SK-N-SH (cell line): ENCODE measurements around the gene LIN7A. TPM values are rescaled to one million over a fixed set of nuclear protein-coding genes. Genes with fewer than 3 reads are reported as not detected.

ENCODE experiments used
- CTCF ChIA-PET: fragments of 300-600, 350-600 bp; formaldehyde crosslinking; extraction: SDS; loops from one replicate; lab custom pipeline; 2021; lab: Yijun Ruan, JAX
- POLR2A ChIA-PET: fragments of 350-600 bp; sonication (Branson Sonifier 250); formaldehyde crosslinking; extraction: SDS; loops from one replicate; lab custom pipeline; 2020; ENCODE audit warnings: antibody characterized with exemption, inconsistent platforms; lab: Yijun Ruan, JAX
- DNase-seq: peaks from one replicate; pipeline ENCODE4 v3.0.0; 2012
- H2AFZ ChIP-seq: fragments of 200-600 bp; sonication (generic); 2 replicates; pipeline ENCODE4 v1.8.1; 2016; ENCODE audit warnings: antibody characterized with exemption, mild to moderate bottlenecking, low read depth
- H3F3A ChIP-seq: fragments of 200-600 bp; sonication (generic); replicated peaks from 2 replicates; pipeline ENCODE3; 2016; ENCODE audit warnings: antibody characterized with exemption, mild to moderate bottlenecking; ENCODE audit not compliant: insufficient read depth
- H3K27ac ChIP-seq, 2 experiments: fragments of 200-500 bp in 1 of 2; fragments of 200-600 bp in 1 of 2; sonication (Bioruptor generic) in 1 of 2; sonication (generic), shearing (Covaris generic) in 1 of 2; 2 replicates each; pipeline versions ENCODE4 v1.5.1 to v1.6.1; 2014 to 2016; ENCODE audit warnings: low read depth in 2 of 2, inconsistent platforms in 1 of 2, low read length in 1 of 2, mild to moderate bottlenecking in 1 of 2, mixed read lengths in 1 of 2
- H3K27me3 ChIP-seq: fragments of 200-600 bp; sonication (generic), shearing (Covaris generic); 2 replicates; pipeline ENCODE4 v1.6.1; 2016; ENCODE audit warnings: mixed run types; ENCODE audit not compliant: insufficient read depth
- H3K36me3 ChIP-seq, 2 experiments: fragments of 200-500 bp in 1 of 2; fragments of 200-600 bp in 1 of 2; sonication (Bioruptor generic) in 1 of 2; sonication (generic) in 1 of 2; replicated peaks in 1 of 2; 2 replicates each; pipeline versions ENCODE3 to v1.5.1; 2014 to 2016; ENCODE audit warnings: low read length in 1 of 2, mild to moderate bottlenecking in 1 of 2; ENCODE audit not compliant: insufficient read depth in 2 of 2, control insufficient read depth in 1 of 2
- H3K4me1 ChIP-seq, 2 experiments: fragments of 200-500 bp in 1 of 2; fragments of 200-600 bp in 1 of 2; sonication (Bioruptor generic) in 1 of 2; sonication (generic), shearing (Covaris generic) in 1 of 2; 2 replicates each; pipeline versions ENCODE4 v1.5.1 to v1.6.1; 2014 to 2016; ENCODE audit warnings: low read depth in 1 of 2, low read length in 1 of 2, mixed run types in 1 of 2; ENCODE audit not compliant: insufficient read depth in 2 of 2, control insufficient read depth in 1 of 2
- H3K4me2 ChIP-seq: fragments of 200-600 bp; sonication (generic), shearing (Covaris generic); 2 replicates; pipeline ENCODE4 v1.6.1; 2017; ENCODE audit warnings: mixed run types
- H3K4me3 ChIP-seq, 2 experiments: fragments of 200-500 bp in 1 of 2; fragments of 200-600 bp in 1 of 2; sonication (Bioruptor generic) in 1 of 2; sonication (generic), shearing (Covaris generic) in 1 of 2; 2 replicates each; pipeline versions ENCODE4 v1.5.1 to v1.8.1; 2014 to 2016; ENCODE audit warnings: low read depth in 2 of 2, inconsistent platforms in 1 of 2, low read length in 1 of 2, mild to moderate bottlenecking in 1 of 2, mixed read lengths in 1 of 2, moderate library complexity in 1 of 2
- H3K79me2 ChIP-seq: fragments of 200-600 bp; sonication (generic); 2 replicates; pipeline ENCODE4 v1.8.1; 2017; ENCODE audit warnings: mild to moderate bottlenecking; ENCODE audit not compliant: insufficient read depth
- H3K9ac ChIP-seq: fragments of 200-600 bp; sonication (generic); 2 replicates; pipeline ENCODE4 v1.6.1; 2017; ENCODE audit warnings: mixed run types
- H3K9me2 ChIP-seq: fragments of 200-600 bp; sonication (generic); 2 replicates; pipeline ENCODE4 v1.6.1; 2017; ENCODE audit warnings: mixed run types
- H3K9me3 ChIP-seq: fragments of 200-600 bp; sonication (generic); 2 replicates; pipeline ENCODE4 v1.6.1; 2017; ENCODE audit warnings: mixed run types, mild to moderate bottlenecking, moderate library complexity
- H4K20me1 ChIP-seq: fragments of 200-600 bp; sonication (generic); 2 replicates; pipeline ENCODE4 v1.6.1; 2017; ENCODE audit warnings: mild to moderate bottlenecking, mixed run types; ENCODE audit not compliant: insufficient read depth
- CHD2 ChIP-seq: fragments of 150-350 bp; IDR thresholded peaks from 2 replicates; pipeline ENCODE4 v1.6.1; 2018; ENCODE audit warnings: low read length; ENCODE audit not compliant: partially characterized antibody
- EZH2phosphoT487 ChIP-seq: fragments of 200-600 bp; sonication (generic); IDR thresholded peaks from 2 replicates; pipeline ENCODE4 v1.6.1; 2017; ENCODE audit warnings: low read depth, mixed run types, mild to moderate bottlenecking, antibody characterized with exemption, moderate library complexity, borderline replicate concordance
- FOSL2 ChIP-seq: IDR thresholded peaks from 2 replicates; pipeline ENCODE4 v1.4.0; 2012; ENCODE audit warnings: low read depth, mild to moderate bottlenecking, moderate library complexity, borderline replicate concordance
- FOXM1 ChIP-seq: IDR thresholded peaks from 2 replicates; pipeline ENCODE4 v1.4.0; 2012; ENCODE audit warnings: low read depth, mild to moderate bottlenecking
- GABPA ChIP-seq: IDR thresholded peaks from 2 replicates; pipeline ENCODE4 v1.4.0; 2012; ENCODE audit warnings: low read depth, mild to moderate bottlenecking
- GATA2 ChIP-seq: sonication (generic); formaldehyde crosslinking; IDR thresholded peaks from 2 replicates; pipeline ENCODE4 v1.5.0; 2020; ENCODE audit warnings: mild to moderate bottlenecking, missing genetic modification reagents
- IRF3 ChIP-seq: fragments of 150-350 bp; IDR thresholded peaks from 2 replicates; pipeline ENCODE4 v1.6.1; 2016; ENCODE audit warnings: mild to moderate bottlenecking, low read depth, low read length
- JUND ChIP-seq: IDR thresholded peaks from 2 replicates; pipeline ENCODE4 v1.4.0; 2012
- MAX ChIP-seq: IDR thresholded peaks from 2 replicates; pipeline ENCODE4 v1.4.0; 2012; ENCODE audit warnings: low read depth
- MEF2A ChIP-seq: IDR thresholded peaks from 2 replicates; pipeline ENCODE4 v1.4.0; 2012; ENCODE audit warnings: low read depth, borderline replicate concordance
- PBX3 ChIP-seq: IDR thresholded peaks from 2 replicates; pipeline ENCODE4; 2012
- SIN3A ChIP-seq: IDR thresholded peaks from 2 replicates; pipeline ENCODE4 v1.6.1; 2012; ENCODE audit warnings: low read depth, mild to moderate bottlenecking, low read length, moderate library complexity, borderline replicate concordance
- SMC3 ChIP-seq: IDR thresholded peaks from 2 replicates; pipeline ENCODE4 v1.6.1; 2012; ENCODE audit warnings: low read depth, low read length, improper control_type of control experiment
- TCF12 ChIP-seq: IDR thresholded peaks from 2 replicates; pipeline ENCODE4 v1.4.0; 2012
- TEAD4 ChIP-seq: IDR thresholded peaks from 2 replicates; pipeline ENCODE4 v1.4.0; 2012; ENCODE audit warnings: mild to moderate bottlenecking, borderline replicate concordance; ENCODE audit not compliant: insufficient read depth
- USF2 ChIP-seq: fragments of 150-350 bp; IDR thresholded peaks from 2 replicates; pipeline ENCODE4 v1.6.1; 2017; ENCODE audit warnings: antibody characterized with exemption, low read length, low read depth, borderline replicate concordance
- YY1 ChIP-seq: IDR thresholded peaks from 2 replicates; pipeline ENCODE4 v1.4.0; 2012; ENCODE audit warnings: low read depth, mild to moderate bottlenecking
- WGBS: methylation state at CpG from one replicate; pipeline ENCODE4 v1.1.6; 2017; ENCODE audit warnings: low lambda C conversion rate; 5-methylcytosine and 5-hydroxymethylcytosine counted together
- polyA plus RNA-seq, 3 experiments: library from polyadenylated mRNA; depleted of rRNA; stranded (reverse); fragments of >200 nt; gene quantifications; 2 replicates each; pipeline ENCODE4 v1.2.3, GENCODE V29; 2012
- TF ChIP-seq, protein P1 (sequence below): IDR thresholded peaks from 2 replicates; pipeline ENCODE4 v1.6.1; 2012; ENCODE audit warnings: mild to moderate bottlenecking, low read depth, low read length, moderate library complexity
- TF ChIP-seq, protein P2 (sequence below): IDR thresholded peaks from 2 replicates; pipeline ENCODE4 v1.4.0; 2012; ENCODE audit warnings: low read depth, borderline replicate concordance

Gene LIN7A
- polyA plus RNA-seq, 1 of the 3 experiments (the other 2 are of a cell fraction) = not detected

GRCh38 chr12:80920006-80920405 lies 17.7 kb downstream of the LIN7A start:
- Histone ChIP-seq H3K27ac (no peak overlapping the region), H2AFZ (no peak overlapping the region), H3K4me2 (no peak overlapping the region), H3K27me3 (no peaks in the 10 kb centered on the region), H4K20me1 (no peaks in the 10 kb centered on the region), H3K9me3 (no peaks in the 10 kb centered on the region), H3K9me2 (no peaks in the 10 kb centered on the region), H3K4me3 (no peak overlapping the region), H3K79me2 (no peaks in the 10 kb centered on the region), H3K9ac (no peak overlapping the region), H3K4me1 (no peaks in the 10 kb centered on the region), H3F3A (no peaks in the 10 kb centered on the region), H3K36me3 (no peaks in the 10 kb centered on the region)
- TF ChIP-seq MEF2A (no peak), FOXM1 (no peak), TEAD4 (no peak), USF2 (no peak), JUND (no peak), CHD2 (no peak), YY1 (no peak), EZH2phosphoT487 (no peak), IRF3 (no peak)
- TF ChIP-seq, protein P1, sequence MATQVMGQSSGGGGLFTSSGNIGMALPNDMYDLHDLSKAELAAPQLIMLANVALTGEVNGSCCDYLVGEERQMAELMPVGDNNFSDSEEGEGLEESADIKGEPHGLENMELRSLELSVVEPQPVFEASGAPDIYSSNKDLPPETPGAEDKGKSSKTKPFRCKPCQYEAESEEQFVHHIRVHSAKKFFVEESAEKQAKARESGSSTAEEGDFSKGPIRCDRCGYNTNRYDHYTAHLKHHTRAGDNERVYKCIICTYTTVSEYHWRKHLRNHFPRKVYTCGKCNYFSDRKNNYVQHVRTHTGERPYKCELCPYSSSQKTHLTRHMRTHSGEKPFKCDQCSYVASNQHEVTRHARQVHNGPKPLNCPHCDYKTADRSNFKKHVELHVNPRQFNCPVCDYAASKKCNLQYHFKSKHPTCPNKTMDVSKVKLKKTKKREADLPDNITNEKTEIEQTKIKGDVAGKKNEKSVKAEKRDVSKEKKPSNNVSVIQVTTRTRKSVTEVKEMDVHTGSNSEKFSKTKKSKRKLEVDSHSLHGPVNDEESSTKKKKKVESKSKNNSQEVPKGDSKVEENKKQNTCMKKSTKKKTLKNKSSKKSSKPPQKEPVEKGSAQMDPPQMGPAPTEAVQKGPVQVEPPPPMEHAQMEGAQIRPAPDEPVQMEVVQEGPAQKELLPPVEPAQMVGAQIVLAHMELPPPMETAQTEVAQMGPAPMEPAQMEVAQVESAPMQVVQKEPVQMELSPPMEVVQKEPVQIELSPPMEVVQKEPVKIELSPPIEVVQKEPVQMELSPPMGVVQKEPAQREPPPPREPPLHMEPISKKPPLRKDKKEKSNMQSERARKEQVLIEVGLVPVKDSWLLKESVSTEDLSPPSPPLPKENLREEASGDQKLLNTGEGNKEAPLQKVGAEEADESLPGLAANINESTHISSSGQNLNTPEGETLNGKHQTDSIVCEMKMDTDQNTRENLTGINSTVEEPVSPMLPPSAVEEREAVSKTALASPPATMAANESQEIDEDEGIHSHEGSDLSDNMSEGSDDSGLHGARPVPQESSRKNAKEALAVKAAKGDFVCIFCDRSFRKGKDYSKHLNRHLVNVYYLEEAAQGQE = no peak
- 24% methylated on average over 4 of the region's 4 CpGs for WGBS
- ChIA-PET POLR2A (no interaction called here), CTCF (no interaction called here)
- DNase-seq = no peak

- Histone ChIP-seq H3K9me2 (no peaks in the 10 kb centered on the region), H4K20me1 (no peaks in the 10 kb centered on the region), H3K9me3 (no peaks in the 10 kb centered on the region), H3K36me3 (no peaks in the 10 kb centered on the region), H3F3A (no peaks in the 10 kb centered on the region), H3K4me2 (no peak overlapping the region), H3K27me3 (peaks cover 2% of the 10 kb centered on the region; the same call in 1 of the 2 replicates), H3K27ac (no peak overlapping the region), H2AFZ (no peak overlapping the region), H3K4me3 (no peak overlapping the region), H3K79me2 (no peaks in the 10 kb centered on the region), H3K4me1 (no peaks in the 10 kb centered on the region), H3K9ac (no peak overlapping the region)
- ChIA-PET CTCF (no interaction called here), POLR2A (no interaction called here)
- 1% methylated on average over 3 of the region's 3 CpGs for WGBS
- no peak for DNase-seq
- TF ChIP-seq FOSL2 (no peak), SMC3 (no peak), GATA2 (CRISPR knock-in tag) (no peak), TEAD4 (no peak), TCF12 (no peak), GABPA (no peak), PBX3 (no peak), FOXM1 (no peak), SIN3A (no peak), MAX (no peak), YY1 (no peak)
- TF ChIP-seq, protein P2, sequence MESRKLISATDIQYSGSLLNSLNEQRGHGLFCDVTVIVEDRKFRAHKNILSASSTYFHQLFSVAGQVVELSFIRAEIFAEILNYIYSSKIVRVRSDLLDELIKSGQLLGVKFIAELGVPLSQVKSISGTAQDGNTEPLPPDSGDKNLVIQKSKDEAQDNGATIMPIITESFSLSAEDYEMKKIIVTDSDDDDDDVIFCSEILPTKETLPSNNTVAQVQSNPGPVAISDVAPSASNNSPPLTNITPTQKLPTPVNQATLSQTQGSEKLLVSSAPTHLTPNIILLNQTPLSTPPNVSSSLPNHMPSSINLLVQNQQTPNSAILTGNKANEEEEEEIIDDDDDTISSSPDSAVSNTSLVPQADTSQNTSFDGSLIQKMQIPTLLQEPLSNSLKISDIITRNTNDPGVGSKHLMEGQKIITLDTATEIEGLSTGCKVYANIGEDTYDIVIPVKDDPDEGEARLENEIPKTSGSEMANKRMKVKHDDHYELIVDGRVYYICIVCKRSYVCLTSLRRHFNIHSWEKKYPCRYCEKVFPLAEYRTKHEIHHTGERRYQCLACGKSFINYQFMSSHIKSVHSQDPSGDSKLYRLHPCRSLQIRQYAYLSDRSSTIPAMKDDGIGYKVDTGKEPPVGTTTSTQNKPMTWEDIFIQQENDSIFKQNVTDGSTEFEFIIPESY = no peak
Observed at GRCh38 chr12:80917651-80918050, 20.1 kb downstream of the LIN7A start.
